Bronchial epithelial cell (primary cell): Measurements from ENCODE around the gene ARSG. TPM values are rescaled to one million over a fixed set of nuclear protein-coding genes. Genes with fewer than 3 reads are reported as not detected.

ENCODE experiments used
- DNase-seq: peaks from one replicate; pipeline ENCODE4 v3.0.0-alpha.2; 2010; ENCODE audit warnings: low read depth
- FAIRE-seq: peaks from 2 replicates; lab custom pipeline; 2011; peaks lifted over from hg19 to GRCh38; lab: Jason Lieb, UNC
- H3K27me3 ChIP-seq: 2 replicates; pipeline ENCODE4 v1.5.1; 2011; ENCODE audit warnings: low read length; ENCODE audit not compliant: control insufficient read depth, insufficient read depth
- H3K36me3 ChIP-seq: 2 replicates; pipeline ENCODE4 v1.5.1; 2011; ENCODE audit warnings: low read length; ENCODE audit not compliant: control insufficient read depth, insufficient read depth
- H3K4me3 ChIP-seq: 2 replicates; pipeline ENCODE4 v1.5.1; 2011; ENCODE audit warnings: mild to moderate bottlenecking, low read depth, low read length, control low read depth
- total RNA-seq: library from RNA; depleted of rRNA; stranded (reverse); fragments of >200 nt; gene quantifications from 2 replicates; pipeline ENCODE4 v1.2.1, GENCODE V29; 2014
- TF ChIP-seq, protein P1 (sequence below): IDR thresholded peaks from 2 replicates; pipeline ENCODE4 v1.5.1; 2011; ENCODE audit warnings: mild to moderate bottlenecking, moderate library complexity, low read length, control low read depth, inconsistent platforms; ENCODE audit not compliant: insufficient read depth, severe bottlenecking

The ARSG gene
- total RNA-seq, 1 donor from 2014 or later = 0.79 TPM

DNA sequence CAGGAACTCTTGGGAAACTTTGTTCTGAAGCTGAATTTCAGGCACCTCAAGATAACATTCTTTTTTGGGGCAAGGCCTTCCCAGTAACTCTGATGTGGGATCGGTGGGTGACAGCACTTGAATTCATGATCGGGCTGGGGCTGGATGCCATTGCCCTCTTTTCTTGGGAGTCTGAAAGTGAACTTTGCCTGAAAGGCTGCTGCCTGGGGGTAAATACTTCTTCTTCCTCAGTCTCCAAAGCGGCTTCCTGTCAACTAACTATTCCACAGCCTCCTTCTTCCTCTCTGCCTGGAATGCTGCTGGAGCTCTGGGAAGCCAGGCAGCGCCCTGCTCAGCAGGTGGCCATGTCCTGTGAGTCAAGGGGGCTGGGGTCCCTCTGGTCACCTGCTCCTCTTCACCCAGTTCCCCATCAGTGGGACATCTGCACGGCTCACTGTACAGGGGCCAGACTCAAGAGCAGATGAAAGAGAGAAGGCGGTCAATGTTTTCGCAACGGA is 86.5 kb downstream of the ARSG start:
- Histone ChIP-seq H3K4me3 (no peak overlapping the region), H3K27me3 (no peaks in the 10 kb centered on the region), H3K36me3 (no peaks in the 10 kb centered on the region)
- TF ChIP-seq, protein P1, sequence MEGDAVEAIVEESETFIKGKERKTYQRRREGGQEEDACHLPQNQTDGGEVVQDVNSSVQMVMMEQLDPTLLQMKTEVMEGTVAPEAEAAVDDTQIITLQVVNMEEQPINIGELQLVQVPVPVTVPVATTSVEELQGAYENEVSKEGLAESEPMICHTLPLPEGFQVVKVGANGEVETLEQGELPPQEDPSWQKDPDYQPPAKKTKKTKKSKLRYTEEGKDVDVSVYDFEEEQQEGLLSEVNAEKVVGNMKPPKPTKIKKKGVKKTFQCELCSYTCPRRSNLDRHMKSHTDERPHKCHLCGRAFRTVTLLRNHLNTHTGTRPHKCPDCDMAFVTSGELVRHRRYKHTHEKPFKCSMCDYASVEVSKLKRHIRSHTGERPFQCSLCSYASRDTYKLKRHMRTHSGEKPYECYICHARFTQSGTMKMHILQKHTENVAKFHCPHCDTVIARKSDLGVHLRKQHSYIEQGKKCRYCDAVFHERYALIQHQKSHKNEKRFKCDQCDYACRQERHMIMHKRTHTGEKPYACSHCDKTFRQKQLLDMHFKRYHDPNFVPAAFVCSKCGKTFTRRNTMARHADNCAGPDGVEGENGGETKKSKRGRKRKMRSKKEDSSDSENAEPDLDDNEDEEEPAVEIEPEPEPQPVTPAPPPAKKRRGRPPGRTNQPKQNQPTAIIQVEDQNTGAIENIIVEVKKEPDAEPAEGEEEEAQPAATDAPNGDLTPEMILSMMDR = no peak
- no peak for DNase-seq
- no peak for FAIRE-seq

DNA sequence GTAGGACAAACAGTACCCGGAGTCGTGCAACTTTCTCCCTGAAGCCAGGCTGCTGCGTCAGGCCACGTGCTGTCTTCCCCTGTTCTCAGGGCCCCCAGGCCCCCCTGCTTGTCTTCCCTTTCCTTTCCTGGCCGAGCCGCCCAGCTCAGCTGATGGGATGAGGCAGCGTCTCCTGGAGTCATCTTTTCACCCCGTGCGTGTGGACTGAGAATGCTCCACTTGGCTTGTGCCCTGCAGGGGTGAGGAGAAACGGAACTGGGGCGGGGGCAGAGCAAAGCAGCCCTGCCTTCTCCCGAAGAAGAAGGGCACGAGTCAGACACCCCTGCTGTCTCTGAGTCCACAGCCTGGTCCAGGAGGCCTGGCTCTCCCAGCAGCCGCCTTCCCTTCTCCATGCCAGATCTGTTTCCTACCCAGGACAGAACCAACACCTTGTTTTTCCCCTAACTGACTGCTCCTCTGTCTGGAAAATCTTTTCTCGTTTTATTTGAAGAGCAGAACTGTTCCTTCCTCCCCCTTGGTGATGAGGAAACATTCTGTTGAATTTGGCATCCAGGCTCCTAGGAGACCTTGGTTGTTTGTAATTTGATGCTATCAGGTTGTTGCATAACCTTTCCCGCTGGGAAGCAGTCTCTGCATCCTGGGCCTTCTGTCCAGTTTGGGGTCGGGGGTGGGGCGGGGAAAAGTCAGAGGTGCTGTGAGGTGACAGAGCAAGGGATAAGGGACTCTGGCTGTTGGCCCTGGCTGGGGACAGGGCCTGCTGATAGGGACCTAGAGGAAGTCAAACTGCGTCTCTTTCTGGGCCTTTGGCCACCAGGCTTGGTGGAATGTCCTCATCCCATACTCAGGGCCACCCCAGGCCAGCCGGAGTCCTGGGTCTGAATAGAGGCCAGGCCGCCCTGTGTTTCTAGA is 87.2 kb downstream of the ARSG start:
- DNase-seq = peak; percentile 66
- TF ChIP-seq, protein P1 = no peak
- Histone ChIP-seq H3K27me3 (no peaks in the 10 kb centered on the region), H3K36me3 (no peaks in the 10 kb centered on the region), H3K4me3 (no peak overlapping the region)
- FAIRE-seq = no peak

DNA sequence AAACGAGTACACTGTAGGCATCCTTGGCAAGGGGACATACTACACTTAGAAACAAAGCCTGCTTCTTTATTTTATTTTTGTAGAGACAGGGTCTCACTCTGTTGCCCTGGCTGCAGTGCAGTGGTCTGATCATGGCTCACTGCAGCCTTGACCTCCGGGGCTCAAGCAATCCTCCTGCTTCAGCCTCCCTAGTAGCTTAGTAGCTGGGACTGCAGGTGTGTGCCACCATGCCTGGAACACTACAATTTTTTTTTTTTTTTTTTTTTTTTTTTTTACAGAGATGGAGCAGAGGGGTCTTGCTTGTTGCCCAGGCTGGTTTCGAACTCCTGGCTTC is 87.8 kb downstream of the ARSG start:
- H3K36me3 ChIP-seq = no peaks in the 10 kb centered on the region
- no peaks in the 10 kb centered on the region for H3K27me3 ChIP-seq
- no peak for FAIRE-seq
- TF ChIP-seq, protein P1 = no peak
- DNase-seq = no peak
- H3K4me3 ChIP-seq = no peak overlapping the region

DNA sequence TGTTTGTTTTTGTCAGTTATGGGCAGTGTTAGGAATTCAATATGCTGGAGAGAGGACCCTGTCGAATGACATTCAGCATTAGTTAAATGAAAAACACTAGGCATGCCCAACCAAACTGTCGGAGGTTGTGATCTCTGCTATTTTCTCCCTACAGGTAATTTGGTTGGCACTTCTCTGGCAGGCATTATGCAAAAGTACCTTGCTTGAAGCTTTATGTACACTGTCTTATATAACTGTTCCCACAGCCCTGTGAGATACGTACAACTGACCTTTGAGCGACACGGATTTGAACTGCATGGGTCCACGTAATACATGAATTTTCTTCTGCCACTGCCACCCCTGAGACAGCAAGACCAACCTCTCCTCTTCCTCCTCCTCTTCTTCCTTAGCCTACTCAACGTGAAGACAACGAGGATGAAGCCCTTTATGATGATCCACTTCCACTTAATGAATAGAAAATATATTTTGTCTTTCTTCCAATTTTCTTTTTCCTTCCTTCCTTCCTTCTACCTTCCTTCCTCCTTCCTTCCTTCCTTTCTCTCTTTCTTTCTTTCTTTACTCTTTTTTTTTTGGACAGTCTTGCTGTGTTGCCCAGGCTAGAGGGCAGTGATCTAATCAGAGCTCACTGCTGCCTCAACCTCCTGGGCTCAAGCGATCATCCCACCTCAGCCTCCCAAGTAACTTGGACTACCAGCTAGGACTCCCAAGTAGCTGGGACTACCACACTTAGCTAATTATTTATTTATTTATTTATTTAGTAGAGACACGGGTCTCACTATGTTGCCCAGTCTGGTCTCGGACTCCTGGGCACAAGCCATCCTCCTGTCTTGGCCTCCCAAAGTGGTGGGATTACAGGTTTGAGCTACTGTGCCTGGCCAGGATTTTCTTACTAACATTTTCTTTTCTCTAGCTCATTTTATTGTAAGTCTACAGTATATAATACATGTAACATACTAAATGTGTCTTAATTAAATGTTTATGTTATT is 88.7 kb downstream of the ARSG start:
- no peaks in the 10 kb centered on the region for H3K27me3 ChIP-seq
- H3K36me3 ChIP-seq = no peaks in the 10 kb centered on the region
- DNase-seq = no peak
- TF ChIP-seq, protein P1 = no peak
- FAIRE-seq = no peak
- no peak overlapping the region for H3K4me3 ChIP-seq

DNA sequence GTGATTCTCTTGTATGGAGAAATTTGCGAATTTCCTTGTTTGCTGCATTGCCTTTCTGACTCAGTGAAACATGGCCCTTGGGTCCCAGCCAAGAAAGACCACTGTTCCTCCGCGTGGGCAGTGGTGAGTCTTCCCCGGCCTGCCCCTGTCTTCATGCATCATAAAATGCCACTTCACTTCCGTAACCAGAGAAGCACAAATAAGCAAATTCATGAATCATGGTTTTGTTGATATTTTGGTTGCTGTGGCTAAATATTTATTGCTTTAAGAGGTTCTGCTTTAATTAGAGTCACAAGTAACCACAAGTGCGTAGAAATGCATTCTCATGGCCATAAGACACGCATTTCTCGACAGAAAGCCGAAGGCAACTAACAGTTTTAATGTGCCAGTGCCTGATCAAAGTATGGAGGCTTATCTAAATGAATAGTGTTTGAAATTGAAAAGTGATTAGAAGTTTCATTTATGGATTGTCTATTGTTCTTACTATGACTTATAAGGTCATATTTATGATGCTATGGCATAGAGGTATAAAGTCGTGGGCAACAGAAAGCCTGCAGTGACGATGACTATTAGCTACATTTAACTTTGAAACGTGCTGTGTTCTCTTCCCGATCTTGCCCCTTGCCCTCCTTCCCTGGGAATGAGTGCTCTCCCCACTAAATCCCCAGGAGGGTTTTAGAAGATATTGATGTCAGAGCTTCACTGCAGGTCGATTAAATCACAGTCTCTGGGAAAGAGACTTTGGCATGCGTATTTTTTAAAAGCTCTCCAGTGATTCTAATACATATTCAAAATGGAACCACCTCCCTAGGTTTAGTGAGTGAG is 90.0 kb downstream of the ARSG start:
- H3K27me3 ChIP-seq = no peaks in the 10 kb centered on the region
- no peaks in the 10 kb centered on the region for H3K36me3 ChIP-seq
- no peak overlapping the region for H3K4me3 ChIP-seq
- peak; percentile 74 for DNase-seq
- TF ChIP-seq, protein P1 = no peak
- no peak for FAIRE-seq
